LNCaP clone FGC (cell line): ENCODE measurements around the gene ZNF397.

Experiments
- DNase-seq: peaks from one replicate; pipeline ENCODE4 v3.0.0-alpha.2; 2011; ENCODE audit warnings: low read depth
- H3K4me3 ChIP-seq: 2 replicates; pipeline ENCODE4 v1.5.1; 2011; ENCODE audit warnings: mild to moderate bottlenecking, low read depth, low read length, control low read depth
- CTCF ChIP-seq: IDR thresholded peaks from 2 replicates; pipeline ENCODE4 v1.5.1; 2012; ENCODE audit warnings: mild to moderate bottlenecking; ENCODE audit not compliant: control insufficient read depth, insufficient read depth; ENCODE audit errors: extremely low read depth

The ZNF397 gene

GRCh38 chr18:35240664-35241447 lies at the start of gene ZNF397:
Gene ZNF397, plus strand, starts transcription at chr18:35241034. Its CDS starts 1,437 bp downstream, at chr18:35242471.
- DNase-seq: peak; percentile 81

GRCh38 chr18:35191698-35192025 lies 49.2 kb upstream of the ZNF397 start:
- no peak for DNase-seq
- no peak for TF ChIP-seq CTCF
- H3K4me3 ChIP-seq: no peak overlapping the region

More at GRCh38 chr18:35240664-35241447, at the start of gene ZNF397:
- peak within 1 kb of the TSS; percentile 75 for H3K4me3 ChIP-seq
- no peak for TF ChIP-seq CTCF

GRCh38 chr18:35192415-35192814 lies 48.4 kb upstream of the ZNF397 start:
- TF ChIP-seq CTCF: no peak
- DNase-seq: no peak
- H3K4me3 ChIP-seq: no peak overlapping the region

- no peak for DNase-seq
- TF ChIP-seq CTCF: no peak
- no peak overlapping the region for H3K4me3 ChIP-seq
Measured at GRCh38 chr18:35193316-35193715, 47.5 kb upstream of the ZNF397 start.

- no peak for TF ChIP-seq CTCF
- no peak overlapping the region for H3K4me3 ChIP-seq
Measured at GRCh38 chr18:35197296-35197695, 43.5 kb upstream of the ZNF397 start.

GRCh38 chr18:35201256-35201931 lies 39.4 kb upstream of the ZNF397 start:
- DNase-seq: no peak
- TF ChIP-seq CTCF: no peak
- H3K4me3 ChIP-seq: no peak overlapping the region

More at GRCh38 chr18:35197296-35197695, 43.5 kb upstream of the ZNF397 start:
- DNase-seq: no peak
